Small intestine (tissue), 7 donors: ENCODE results near the gene ADAMTS2. TPM values are rescaled to one million over a fixed set of nuclear protein-coding genes. Genes with fewer than 3 reads are reported as not detected.

Source experiments
- DNase-seq, 2 donors: peaks; one replicate each; pipeline versions ENCODE4 v3.0.0 to v3.0.0-alpha.2; 2013
- FAIRE-seq: peaks from 2 replicates; lab custom pipeline; 2012; peaks lifted over from hg19 to GRCh38; lab: Jason Lieb, UNC
- H3K27ac ChIP-seq, 3 donors: one replicate each; pipeline ENCODE4 v1.5.1; 2013; ENCODE audit warnings: low read length in 2 of 3, mild to moderate bottlenecking in 2 of 3, control low read depth in 1 of 3, inconsistent platforms in 1 of 3, low read depth in 1 of 3, moderate library complexity in 1 of 3
- H3K27me3 ChIP-seq, 3 donors: one replicate each; pipeline ENCODE4 v1.6.1; 2013; ENCODE audit warnings: low read length in 3 of 3, inconsistent platforms in 1 of 3; ENCODE audit not compliant: control insufficient read depth in 3 of 3, insufficient read depth in 3 of 3
- H3K36me3 ChIP-seq, 3 donors: one replicate each; pipeline ENCODE4 v1.6.1; 2013; ENCODE audit warnings: low read length in 3 of 3, inconsistent platforms in 1 of 3, low read depth in 1 of 3, mild to moderate bottlenecking in 1 of 3, moderate library complexity in 1 of 3; ENCODE audit not compliant: control insufficient read depth in 3 of 3, insufficient read depth in 2 of 3
- H3K4me1 ChIP-seq, 3 donors: one replicate each; pipeline ENCODE4 v1.6.1; 2013; ENCODE audit warnings: low read length in 2 of 3, inconsistent platforms in 1 of 3, low read depth in 1 of 3, mild to moderate bottlenecking in 1 of 3, moderate library complexity in 1 of 3; ENCODE audit not compliant: control insufficient read depth in 3 of 3, insufficient read depth in 2 of 3
- H3K4me3 ChIP-seq, 3 donors: one replicate each; pipeline ENCODE4 v1.5.1; 2013; ENCODE audit warnings: low read length in 3 of 3, control low read depth in 1 of 3, inconsistent platforms in 1 of 3, low read depth in 1 of 3, mild to moderate bottlenecking in 1 of 3, moderate library complexity in 1 of 3
- H3K9me3 ChIP-seq, 2 donors: one replicate each; pipeline ENCODE4 v1.6.1; 2013; ENCODE audit warnings: low read depth in 1 of 2, low read length in 1 of 2; ENCODE audit not compliant: control insufficient read depth in 2 of 2, insufficient read depth in 1 of 2
- WGBS, 3 donors: extraction: QIAGEN DNeasy Blood & Tissue Kit; methylation state at CpG; one replicate each; pipeline ENCODE4 v1.1.7; 2013; 5-methylcytosine and 5-hydroxymethylcytosine counted together
- polyA plus RNA-seq, 4 donors: library from polyadenylated mRNA; stranded (reverse) in 3 of 4; unstranded in 1 of 4; fragments of 200-250 nt in 3 of 4; fragments of 120-200 nt in 1 of 4; gene quantifications; one replicate each; pipeline versions ENCODE4 v1.2.1 to v1.2.3, GENCODE V29; 2013
- donor health status: healthy with polysubstance abuse.
- donor health status: control.
- donor health status: control.
- donor health status: Bipolar disorder and iron deficiency.
- donor health status: healthy.

ADAMTS2 gene
- polyA plus RNA-seq, 4 donors = 0.22 to 6.3 (median 2.4) TPM

DNA sequence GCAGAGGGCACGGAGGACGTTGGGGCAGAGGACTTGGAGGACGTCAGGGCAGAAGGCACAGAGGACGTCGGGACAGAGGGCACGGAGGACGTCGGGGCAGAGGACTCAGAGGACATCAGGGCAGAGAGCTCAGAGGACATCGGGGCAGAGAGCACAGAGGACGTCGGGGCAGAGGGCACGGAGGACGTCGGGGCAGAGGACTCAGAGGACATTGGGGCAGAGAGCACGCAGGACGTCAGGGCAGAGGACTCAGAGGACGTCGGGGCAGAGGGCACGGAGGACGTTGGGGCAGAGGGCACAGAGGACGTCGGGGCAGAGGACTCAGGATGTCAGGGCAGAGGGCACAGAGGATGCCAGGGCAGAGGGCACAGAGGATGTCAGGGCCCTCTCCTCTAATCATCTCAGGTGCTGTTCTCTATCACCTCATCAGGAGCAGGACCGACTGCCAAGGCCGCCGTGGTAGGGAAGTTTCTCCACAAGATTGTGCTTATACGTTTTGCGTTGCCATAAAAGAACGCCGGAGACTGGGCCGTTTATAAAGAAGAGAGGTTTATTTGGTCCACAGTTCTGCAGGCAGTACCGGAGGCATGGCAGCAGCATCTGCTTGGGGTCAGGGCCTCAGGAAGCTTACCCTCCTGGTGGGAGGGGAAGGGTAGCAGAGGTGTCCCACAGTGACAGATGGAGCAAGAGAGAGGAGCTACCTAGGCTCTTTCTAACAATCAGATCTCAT, 29.4 kb upstream of the ADAMTS2 start:
- WGBS, 3 donors = 82 to 87% (median 82%) methylated on average over 31 of the region's 31 CpGs
- no peak for FAIRE-seq
- H3K9me3 ChIP-seq = no peaks in the 10 kb centered on the region
- DNase-seq = no peak
- no peaks in the 10 kb centered on the region for H3K4me1 ChIP-seq
- H3K27ac ChIP-seq = no peak overlapping the region
- no peaks in the 10 kb centered on the region for H3K36me3 ChIP-seq
- no peak overlapping the region for H3K4me3 ChIP-seq
- H3K27me3 ChIP-seq = no peaks in the 10 kb centered on the region

DNA sequence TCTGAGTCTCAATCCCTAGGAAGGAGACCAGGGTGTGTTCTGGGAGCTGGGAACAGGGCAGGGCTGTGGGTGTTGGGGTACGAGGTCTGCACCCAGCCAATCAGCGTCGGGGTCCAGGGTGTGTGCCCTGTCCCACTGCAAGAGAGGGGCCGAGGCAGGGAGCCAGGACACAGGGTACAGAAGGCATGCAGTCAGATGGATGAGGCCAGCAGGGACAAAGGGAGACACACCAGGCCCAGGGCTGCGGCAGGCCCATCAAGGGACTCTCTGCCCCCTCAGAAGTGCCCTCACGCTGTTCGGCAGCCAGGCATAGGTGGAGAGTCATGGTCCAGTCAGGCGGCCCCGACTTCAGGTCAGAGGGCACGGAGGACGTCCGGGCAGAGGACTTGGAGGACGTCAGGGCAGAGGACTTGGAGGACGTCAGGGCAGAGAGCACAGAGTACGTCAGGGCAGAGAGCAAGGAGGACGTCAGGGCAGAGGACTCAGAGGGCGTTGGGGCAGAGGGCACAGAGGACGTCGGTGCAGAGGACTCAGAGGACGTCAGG, 28.8 kb upstream of the ADAMTS2 start:
- Histone ChIP-seq H3K9me3 (no peaks in the 10 kb centered on the region), H3K4me1 (no peaks in the 10 kb centered on the region), H3K4me3 (no peak overlapping the region), H3K27me3 (no peaks in the 10 kb centered on the region), H3K36me3 (no peaks in the 10 kb centered on the region), H3K27ac (no peak overlapping the region)
- no peak for FAIRE-seq
- no peak for DNase-seq
- 66 to 83% (median 74%) methylated on average over 20 of the region's 20 CpGs for WGBS, 3 donors

DNA sequence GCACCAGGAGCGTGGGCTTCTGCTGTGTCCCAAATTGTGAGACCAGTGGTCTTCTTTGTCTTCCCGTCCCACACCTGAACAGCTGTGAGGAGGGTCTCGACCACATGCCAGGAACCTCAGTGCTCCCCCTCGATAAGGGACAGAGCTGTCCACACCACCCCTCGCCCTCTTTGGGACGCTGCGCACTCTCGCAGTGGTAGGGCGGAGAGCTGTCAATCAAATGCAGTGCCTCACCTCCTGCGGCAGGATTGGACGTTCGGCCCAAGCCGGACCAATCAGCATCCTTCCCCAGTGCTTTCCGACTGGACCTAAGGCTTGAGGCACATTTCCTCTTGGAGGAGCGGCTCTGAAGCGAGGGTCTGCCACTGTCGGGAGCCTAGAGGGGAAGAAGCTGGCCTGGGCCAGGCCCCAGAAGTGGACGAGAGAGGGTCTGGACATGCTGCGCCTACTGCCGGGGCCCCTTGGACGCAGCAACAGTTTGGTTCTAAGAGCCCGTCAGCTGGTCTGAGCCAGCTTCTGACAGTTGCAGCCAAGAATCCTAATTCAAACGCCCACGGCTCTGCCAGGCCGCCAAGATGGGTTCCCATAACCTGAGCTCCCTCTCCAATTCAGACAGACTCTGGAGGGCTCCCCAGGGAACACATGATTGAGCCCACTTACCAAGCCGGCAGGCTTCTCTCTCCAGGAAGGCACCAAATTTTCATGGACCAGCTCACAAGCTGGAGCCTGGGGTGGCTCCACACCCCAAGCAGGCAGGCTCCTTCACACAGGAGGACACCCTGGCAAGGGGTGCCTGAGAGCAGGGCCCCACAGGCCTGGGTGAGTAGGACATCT, 28.1 kb upstream of the ADAMTS2 start:
- Histone ChIP-seq H3K4me1 (no peaks in the 10 kb centered on the region), H3K9me3 (no peaks in the 10 kb centered on the region), H3K36me3 (no peaks in the 10 kb centered on the region), H3K4me3 (no peak overlapping the region), H3K27me3 (no peaks in the 10 kb centered on the region), H3K27ac (no peak overlapping the region)
- 72 to 84% (median 81%) methylated on average over 25 to 26 of the region's 26 CpGs for WGBS, 3 donors
- FAIRE-seq (no peak), DNase-seq (no peak)

DNA sequence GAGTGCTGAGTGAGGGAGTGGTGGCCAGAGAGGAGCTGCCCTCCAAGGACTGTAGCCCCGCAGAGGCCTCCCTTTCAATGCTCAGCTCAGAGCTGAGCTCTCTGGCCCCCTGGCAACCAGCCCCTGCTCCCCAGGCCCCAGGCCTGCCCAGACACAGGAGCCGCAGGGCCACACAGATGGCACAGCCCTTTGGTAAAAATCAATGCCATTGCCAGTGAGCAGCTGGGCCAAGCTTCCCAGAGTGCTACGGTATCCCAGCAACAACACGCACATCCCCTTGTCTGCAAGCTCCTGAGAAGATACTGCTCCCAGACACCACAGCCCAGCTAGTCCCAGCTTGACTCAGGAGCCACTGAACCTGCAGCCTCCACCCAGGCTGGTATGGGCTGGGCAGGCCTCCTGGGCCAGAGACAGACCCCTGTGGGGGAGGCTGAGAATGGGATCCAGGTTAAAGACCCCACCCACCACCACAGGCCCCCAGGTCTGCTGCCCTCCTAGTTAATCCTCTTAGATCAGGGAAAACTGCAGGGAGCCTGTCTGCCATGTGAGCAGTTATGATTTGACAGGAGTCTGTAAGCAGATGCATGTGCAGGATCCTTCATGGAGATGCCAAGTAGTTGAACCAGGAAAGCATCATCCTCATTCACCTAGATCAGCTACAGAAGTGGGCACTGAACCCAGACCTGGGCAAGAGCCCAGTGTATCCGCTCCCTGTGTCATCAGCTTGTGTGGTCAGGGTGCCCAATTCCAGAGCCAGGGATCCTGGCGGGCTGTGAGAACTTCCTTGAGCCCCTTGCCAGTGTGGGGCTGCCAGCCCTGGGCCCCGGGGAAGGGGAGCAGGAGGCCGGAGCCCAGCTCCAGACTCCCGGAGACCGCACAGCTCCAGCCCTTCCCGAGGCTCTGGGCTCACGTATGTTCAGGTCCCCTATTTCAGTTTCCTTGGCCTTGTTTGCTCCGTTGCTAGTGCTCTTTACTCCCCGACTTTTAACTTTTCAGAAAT, 26.7 kb upstream of the ADAMTS2 start:
- no peak for FAIRE-seq
- Histone ChIP-seq H3K4me3 (no peak overlapping the region), H3K4me1 (no peaks in the 10 kb centered on the region), H3K36me3 (no peaks in the 10 kb centered on the region), H3K9me3 (no peaks in the 10 kb centered on the region), H3K27me3 (no peaks in the 10 kb centered on the region), H3K27ac (no peak overlapping the region)
- WGBS, 3 donors = 76 to 85% (median 80%) methylated on average over 14 of the region's 14 CpGs
- DNase-seq = no peak

DNA sequence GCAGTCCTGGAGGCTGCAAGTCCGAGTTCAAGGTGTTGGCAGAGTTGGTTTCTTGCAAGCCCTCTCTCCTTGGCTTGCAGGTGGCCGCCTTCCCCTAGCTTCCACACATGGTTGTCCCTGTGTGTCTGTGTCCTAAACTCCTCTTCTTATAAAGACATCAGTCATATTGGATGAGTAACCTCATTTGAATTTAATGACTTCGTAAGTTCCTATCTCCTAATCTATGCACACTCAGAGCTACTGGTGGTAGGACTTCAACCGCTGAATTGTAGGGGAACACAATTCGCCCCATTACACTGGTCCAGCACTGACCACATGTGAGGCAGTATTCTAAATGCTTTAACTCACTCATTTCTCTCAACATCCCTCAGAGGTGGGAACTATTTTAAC, 25.9 kb upstream of the ADAMTS2 start:
- H3K36me3 ChIP-seq = no peaks in the 10 kb centered on the region
- H3K9me3 ChIP-seq = no peaks in the 10 kb centered on the region
- no peak for FAIRE-seq
- DNase-seq = no peak
- no peak overlapping the region for H3K27ac ChIP-seq
- WGBS, 3 donors = 61 to 79% (median 67%) methylated on average over 5 of the region's 5 CpGs
- no peak overlapping the region for H3K4me3 ChIP-seq
- no peaks in the 10 kb centered on the region for H3K4me1 ChIP-seq
- no peaks in the 10 kb centered on the region for H3K27me3 ChIP-seq

DNA sequence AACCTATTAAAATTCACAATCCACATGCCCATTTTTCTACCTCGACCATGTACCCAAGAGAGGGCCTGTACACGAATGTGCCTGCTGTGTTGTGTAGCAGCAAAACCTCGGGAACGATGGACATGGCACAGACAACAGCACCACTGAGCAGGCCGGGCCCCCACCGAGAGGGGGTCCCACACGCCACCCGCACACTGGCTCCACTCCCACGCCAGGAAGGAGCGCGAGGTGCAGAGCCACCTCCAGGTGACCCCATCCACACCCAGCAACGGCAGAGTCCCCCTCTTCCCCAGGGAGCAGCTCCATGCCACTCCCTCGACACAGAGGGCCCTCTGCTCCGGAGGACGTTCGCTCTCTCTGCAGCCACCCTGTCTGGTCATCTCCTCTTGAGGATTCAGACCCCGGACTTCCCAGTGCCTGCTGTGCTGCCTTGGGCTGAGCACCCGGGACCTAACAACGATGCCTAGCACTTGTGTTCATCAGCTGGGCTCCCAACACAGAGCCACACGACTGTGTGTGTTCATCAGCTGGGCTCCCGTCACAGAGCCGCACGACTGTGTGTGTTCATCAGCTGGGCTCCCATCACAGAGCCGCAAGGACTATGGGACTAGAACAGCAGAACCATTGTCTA, 25.3 kb upstream of the ADAMTS2 start:
- H3K4me3 ChIP-seq = no peak overlapping the region
- FAIRE-seq (no peak), DNase-seq (no peak)
- H3K27ac ChIP-seq = no peak overlapping the region
- no peaks in the 10 kb centered on the region for H3K27me3 ChIP-seq
- H3K36me3 ChIP-seq = no peaks in the 10 kb centered on the region
- H3K4me1 ChIP-seq = no peaks in the 10 kb centered on the region
- 73 to 81% (median 76%) methylated on average over 24 of the region's 24 CpGs for WGBS, 3 donors
- no peaks in the 10 kb centered on the region for H3K9me3 ChIP-seq

DNA sequence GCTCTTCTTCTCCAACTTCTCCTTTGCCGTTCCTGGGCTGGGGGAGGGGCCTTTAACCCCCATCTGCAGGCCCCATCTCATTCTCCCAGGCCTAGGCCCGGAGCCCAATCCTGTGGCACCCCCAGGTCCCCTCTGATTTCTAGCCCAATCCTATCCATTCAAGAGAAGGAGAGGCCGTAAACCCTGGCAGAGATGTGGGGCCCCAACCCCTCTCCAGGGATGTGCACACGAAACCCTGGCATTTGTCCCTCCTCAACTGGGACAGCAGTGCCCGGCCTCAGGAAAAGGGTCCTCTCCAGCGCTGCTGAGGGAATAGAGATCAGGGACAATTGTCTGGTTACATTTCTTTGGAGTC, 24.2 kb upstream of the ADAMTS2 start:
- DNase-seq = no peak
- Histone ChIP-seq H3K4me3 (no peak overlapping the region), H3K4me1 (no peaks in the 10 kb centered on the region), H3K27ac (no peak overlapping the region), H3K36me3 (no peaks in the 10 kb centered on the region), H3K27me3 (no peaks in the 10 kb centered on the region), H3K9me3 (no peaks in the 10 kb centered on the region)
- WGBS, 3 donors = 50 to 74% (median 60%) methylated on average over 6 of the region's 6 CpGs
- FAIRE-seq = no peak
